ENCODE results near the gene CCDC12.

The CCDC12 gene

DNA sequence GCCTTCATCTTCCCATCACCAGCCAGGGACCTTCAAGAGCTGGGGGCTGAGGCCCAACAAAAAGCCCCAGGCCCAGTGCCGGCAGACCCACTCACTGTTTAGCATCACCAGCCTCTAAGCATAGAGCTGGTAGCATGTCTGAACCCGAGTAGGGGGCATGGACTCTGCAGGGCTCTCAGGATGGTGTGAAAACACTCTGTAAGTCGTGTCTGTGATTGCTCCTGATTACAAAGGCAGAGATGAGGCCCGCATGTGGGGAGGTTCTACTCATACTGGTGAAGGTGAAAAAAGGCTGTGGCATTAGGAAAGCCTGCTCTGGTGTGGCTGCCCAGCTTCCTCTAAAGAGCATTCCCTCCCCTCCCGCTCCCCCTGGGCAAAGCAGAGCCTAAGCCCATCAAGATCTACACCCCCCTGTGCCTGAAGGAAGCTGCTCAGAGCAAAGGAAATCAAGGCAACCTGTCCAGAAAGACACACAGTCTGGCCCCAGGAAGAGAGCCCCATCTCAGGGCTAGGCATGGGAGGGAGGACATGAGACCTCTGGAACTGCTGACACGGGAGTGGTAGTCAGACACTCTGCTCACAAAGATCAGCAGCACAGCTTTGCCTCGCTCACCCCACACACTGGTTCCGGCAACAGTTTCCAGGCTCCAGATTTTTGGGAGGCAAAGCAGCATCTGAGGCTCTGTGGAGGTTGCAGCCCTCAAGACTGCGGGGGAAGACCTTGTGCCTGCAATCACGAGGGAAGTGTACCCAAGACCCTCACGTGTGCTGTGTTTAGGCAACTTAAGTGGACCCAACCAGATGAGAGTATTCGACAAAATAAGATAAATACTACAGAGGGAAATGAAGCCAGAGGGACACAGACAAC lies 36.7 kb downstream of the CCDC12 start:
- Histone ChIP-seq H3K27me3 (ENCODE audit: control insufficient read depth, insufficient read depth, low read length) (no peaks in the 10 kb centered on the region), H3K4me1 (ENCODE audit: control insufficient read depth, insufficient read depth, low read length) (peaks cover 39% of the 10 kb centered on the region), H3K9me3 (ENCODE audit: control insufficient read depth, insufficient read depth, low read depth, low read length) (no peaks in the 10 kb centered on the region), H3K9ac (ENCODE audit: low read length) (no peak overlapping the region), H3K27ac (ENCODE audit: low read depth, low read length) (no peak overlapping the region), H3K36me3 (ENCODE audit: control insufficient read depth, insufficient read depth, low read length) (peaks cover 61% of the 10 kb centered on the region), H3K4me3 (ENCODE audit: low read depth, low read length) (no peak overlapping the region)

DNA sequence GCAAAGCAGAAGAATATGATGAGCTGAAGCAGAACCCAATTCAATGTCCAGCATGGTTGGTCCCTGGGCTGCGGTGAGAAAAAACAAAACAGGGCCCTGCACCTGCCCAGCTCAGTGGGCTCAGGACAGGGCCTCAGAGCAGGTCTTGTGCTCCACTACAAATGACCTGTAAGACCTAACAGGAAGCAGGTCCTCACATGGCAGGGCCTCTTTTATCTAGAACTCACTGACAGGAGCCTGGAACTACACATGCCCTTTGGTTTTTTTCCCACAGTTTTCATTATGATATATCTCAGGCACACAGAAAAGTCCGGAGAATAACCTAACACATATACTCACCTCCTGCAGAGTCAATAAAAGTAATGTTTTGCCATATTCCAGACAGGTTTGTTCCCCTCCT lies 38.4 kb downstream of the CCDC12 start:
- H3K27ac ChIP-seq (ENCODE audit: low read depth, low read length): no peak overlapping the region
- peaks cover 35% of the 10 kb centered on the region for H3K4me1 ChIP-seq (ENCODE audit: control insufficient read depth, insufficient read depth, low read length)
- H3K27me3 ChIP-seq (ENCODE audit: control insufficient read depth, insufficient read depth, low read length): no peaks in the 10 kb centered on the region
- H3K36me3 ChIP-seq (ENCODE audit: control insufficient read depth, insufficient read depth, low read length): peaks cover 66% of the 10 kb centered on the region
- H3K9me3 ChIP-seq (ENCODE audit: control insufficient read depth, insufficient read depth, low read depth, low read length): no peaks in the 10 kb centered on the region
- H3K4me3 ChIP-seq (ENCODE audit: low read depth, low read length): no peak overlapping the region
- H3K9ac ChIP-seq (ENCODE audit: low read length): no peak overlapping the region

DNA sequence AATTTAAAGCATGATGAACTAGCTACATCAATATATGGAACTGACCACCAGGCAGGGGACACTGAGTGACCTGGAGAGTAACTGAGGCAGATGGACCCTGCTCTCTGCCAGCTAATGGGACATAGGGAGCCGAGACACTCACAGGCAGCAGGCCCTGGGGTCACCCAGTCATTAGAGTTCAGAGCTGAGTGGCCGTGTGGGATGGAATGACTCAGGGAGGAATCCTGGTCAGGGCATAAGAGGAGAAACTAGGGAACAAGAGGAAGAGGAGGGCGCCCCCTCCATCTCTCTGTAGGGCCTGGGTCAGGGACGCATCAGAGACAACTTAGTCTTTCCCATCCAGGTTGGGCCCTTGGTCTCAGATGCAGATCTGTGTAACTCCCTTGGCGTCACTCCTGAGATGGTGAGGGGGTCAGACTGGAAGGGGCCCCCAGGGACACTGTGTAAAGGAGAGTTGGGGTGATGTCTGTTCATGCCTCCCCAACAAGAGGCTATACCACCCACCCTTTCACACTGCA lies 39.8 kb downstream of the CCDC12 start:
- Histone ChIP-seq H3K9ac (ENCODE audit: low read length) (no peak overlapping the region), H3K4me1 (ENCODE audit: control insufficient read depth, insufficient read depth, low read length) (peaks cover 41% of the 10 kb centered on the region)

DNA sequence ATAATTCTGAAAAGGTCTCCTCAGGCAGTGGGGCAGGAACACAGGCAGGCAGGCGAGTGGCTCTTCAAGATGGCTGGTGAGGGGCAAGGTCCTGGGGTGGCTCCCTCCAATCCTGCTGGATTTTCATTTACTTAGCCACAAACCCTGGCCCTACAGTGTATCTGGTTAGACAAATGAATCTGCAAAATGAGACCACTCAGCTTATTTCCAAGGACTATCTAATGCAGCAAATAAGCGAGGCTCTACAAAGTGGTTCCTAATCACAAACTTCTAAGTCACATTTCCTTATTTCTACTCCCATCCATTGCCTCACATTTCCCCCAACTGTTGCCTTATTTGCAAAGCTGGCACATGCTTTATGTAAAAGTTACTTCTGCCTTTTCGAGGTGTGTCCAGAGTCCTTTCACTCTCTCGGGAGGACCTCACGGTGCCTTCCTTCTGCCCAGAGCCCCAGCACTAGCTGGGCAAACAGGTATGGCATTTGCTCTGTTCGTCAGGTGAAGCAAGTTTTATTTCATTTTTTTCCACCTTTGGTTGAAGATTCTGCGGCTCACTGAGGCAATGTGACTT lies 40.5 kb downstream of the CCDC12 start:
- Histone ChIP-seq H3K27ac (ENCODE audit: low read depth, low read length) (peak overlapping the region; percentile 41; the same call in 1 of the 2 replicates), H3K27me3 (ENCODE audit: control insufficient read depth, insufficient read depth, low read length) (no peaks in the 10 kb centered on the region), H3K9me3 (ENCODE audit: control insufficient read depth, insufficient read depth, low read depth, low read length) (no peaks in the 10 kb centered on the region), H3K4me1 (ENCODE audit: control insufficient read depth, insufficient read depth, low read length) (peaks cover 48% of the 10 kb centered on the region), H3K4me3 (ENCODE audit: low read depth, low read length) (no peak overlapping the region), H3K36me3 (ENCODE audit: control insufficient read depth, insufficient read depth, low read length) (peaks cover 61% of the 10 kb centered on the region), H3K9ac (ENCODE audit: low read length) (peak overlapping the region; percentile 5)

More for the DNA sequence above, 39.8 kb downstream of the CCDC12 start:
- H3K4me3 ChIP-seq (ENCODE audit: low read depth, low read length): no peak overlapping the region
- peaks cover 62% of the 10 kb centered on the region for H3K36me3 ChIP-seq (ENCODE audit: control insufficient read depth, insufficient read depth, low read length)
- no peaks in the 10 kb centered on the region for H3K9me3 ChIP-seq (ENCODE audit: control insufficient read depth, insufficient read depth, low read depth, low read length)
- no peaks in the 10 kb centered on the region for H3K27me3 ChIP-seq (ENCODE audit: control insufficient read depth, insufficient read depth, low read length)
- H3K27ac ChIP-seq (ENCODE audit: low read depth, low read length): no peak overlapping the region

DNA sequence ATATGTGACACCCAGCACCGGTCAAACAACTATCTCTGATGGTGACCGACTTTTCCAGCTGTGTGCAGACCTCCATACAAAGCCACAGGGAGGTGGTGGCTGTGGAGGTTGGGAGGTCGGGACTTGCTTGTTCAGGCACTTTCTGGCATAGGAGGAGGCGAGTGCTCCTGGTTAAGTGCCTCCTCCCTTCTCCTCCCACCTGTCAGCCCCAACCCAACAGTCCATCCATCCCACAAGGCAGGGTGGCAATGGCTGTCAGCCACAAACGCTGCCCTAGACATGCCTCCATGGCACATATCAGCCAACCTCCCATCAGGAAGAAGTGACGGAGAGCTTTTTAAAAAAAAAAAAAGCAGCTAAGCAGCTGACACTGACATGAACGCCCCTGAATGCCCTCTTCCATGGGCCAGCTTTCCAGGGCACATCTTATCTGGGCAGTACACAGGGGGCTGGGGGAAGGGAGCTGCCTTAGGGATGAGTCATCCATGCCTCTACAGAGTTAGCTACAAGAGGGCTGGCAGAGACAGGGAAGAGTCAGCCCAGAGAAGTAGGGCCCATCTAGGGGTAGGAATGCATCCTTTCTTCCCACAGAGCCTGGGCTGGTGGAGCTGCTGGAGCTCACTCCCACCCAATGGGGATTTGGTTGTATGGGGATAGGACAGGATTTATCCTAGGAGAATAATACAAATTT lies 41.2 kb downstream of the CCDC12 start:
- H3K4me1 ChIP-seq (ENCODE audit: control insufficient read depth, insufficient read depth, low read length): peaks cover 54% of the 10 kb centered on the region

DNA sequence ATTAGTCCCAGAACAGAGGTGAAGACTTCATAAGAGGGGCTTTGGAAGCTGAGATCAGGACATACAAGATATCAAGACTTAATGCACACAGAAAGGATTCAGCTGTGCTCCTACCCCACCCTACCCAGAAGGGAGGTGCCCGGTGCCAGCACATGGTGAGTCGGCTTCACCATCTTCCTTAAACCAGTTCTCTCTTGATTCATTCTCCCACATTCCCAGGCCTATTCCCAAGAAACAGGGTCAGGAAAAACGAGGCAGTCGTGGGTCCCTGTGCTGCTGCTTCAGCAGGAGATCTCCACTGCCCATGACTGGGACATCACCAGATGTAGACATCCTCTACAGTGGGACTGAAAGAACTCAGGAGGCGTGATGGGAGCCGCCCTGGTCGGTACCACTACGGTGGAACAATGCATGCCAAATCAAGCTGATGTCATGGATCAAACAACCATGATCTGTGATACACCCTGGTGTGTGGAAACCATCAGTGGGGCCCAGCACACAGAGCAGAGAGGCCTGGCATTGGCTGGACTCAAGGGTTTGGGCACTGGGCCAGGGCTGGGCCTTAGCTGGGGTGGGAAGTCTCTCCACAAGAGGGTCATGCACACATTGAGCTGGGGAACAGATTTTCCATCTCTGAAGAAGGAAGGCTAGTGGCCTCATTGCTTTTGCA lies 41.9 kb downstream of the CCDC12 start:
- Histone ChIP-seq H3K4me3 (ENCODE audit: low read depth, low read length) (no peak overlapping the region), H3K4me1 (ENCODE audit: control insufficient read depth, insufficient read depth, low read length) (peaks cover 54% of the 10 kb centered on the region)

More for the DNA sequence above, 41.2 kb downstream of the CCDC12 start:
- no peak overlapping the region for H3K9ac ChIP-seq (ENCODE audit: low read length)
- H3K36me3 ChIP-seq (ENCODE audit: control insufficient read depth, insufficient read depth, low read length): peaks cover 54% of the 10 kb centered on the region
- H3K9me3 ChIP-seq (ENCODE audit: control insufficient read depth, insufficient read depth, low read depth, low read length): no peaks in the 10 kb centered on the region
- H3K4me3 ChIP-seq (ENCODE audit: low read depth, low read length): peak overlapping the region; percentile 31; the same call in 1 of the 2 replicates
- peak overlapping the region; percentile 41; the same call in 1 of the 2 replicates for H3K27ac ChIP-seq (ENCODE audit: low read depth, low read length)
- H3K27me3 ChIP-seq (ENCODE audit: control insufficient read depth, insufficient read depth, low read length): no peaks in the 10 kb centered on the region

DNA sequence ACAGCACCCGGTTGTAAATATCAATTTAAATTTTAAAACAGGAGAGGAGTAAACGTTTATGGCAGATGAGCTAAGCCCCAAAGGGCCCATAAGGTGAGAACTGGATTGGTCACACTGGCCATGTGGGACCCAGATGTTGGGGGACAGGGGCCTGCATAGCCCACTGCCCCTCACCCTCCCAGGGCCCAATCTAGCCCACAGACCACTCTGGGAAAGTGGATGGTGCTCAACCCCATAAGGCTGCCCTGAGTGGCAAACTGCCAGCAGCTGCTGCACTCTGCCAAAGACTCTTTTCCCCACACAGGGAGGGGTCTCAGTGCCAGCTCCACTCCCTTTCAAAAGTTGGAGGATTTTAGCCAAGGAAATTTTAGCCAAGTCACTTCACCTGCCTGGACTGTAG lies 42.5 kb downstream of the CCDC12 start:
- Histone ChIP-seq H3K27ac (ENCODE audit: low read depth, low read length) (peak overlapping the region; percentile 39; the same call in 1 of the 2 replicates), H3K27me3 (ENCODE audit: control insufficient read depth, insufficient read depth, low read length) (no peaks in the 10 kb centered on the region), H3K9ac (ENCODE audit: low read length) (no peak overlapping the region), H3K36me3 (ENCODE audit: control insufficient read depth, insufficient read depth, low read length) (peaks cover 41% of the 10 kb centered on the region), H3K4me3 (ENCODE audit: low read depth, low read length) (no peak overlapping the region), H3K9me3 (ENCODE audit: control insufficient read depth, insufficient read depth, low read depth, low read length) (no peaks in the 10 kb centered on the region), H3K4me1 (ENCODE audit: control insufficient read depth, insufficient read depth, low read length) (peaks cover 54% of the 10 kb centered on the region)

More for the DNA sequence above, 41.9 kb downstream of the CCDC12 start:
- H3K9me3 ChIP-seq (ENCODE audit: control insufficient read depth, insufficient read depth, low read depth, low read length): no peaks in the 10 kb centered on the region
- H3K27me3 ChIP-seq (ENCODE audit: control insufficient read depth, insufficient read depth, low read length): no peaks in the 10 kb centered on the region
- peak overlapping the region; percentile 39; the same call in 1 of the 2 replicates for H3K27ac ChIP-seq (ENCODE audit: low read depth, low read length)
- H3K9ac ChIP-seq (ENCODE audit: low read length): no peak overlapping the region
- H3K36me3 ChIP-seq (ENCODE audit: control insufficient read depth, insufficient read depth, low read length): peaks cover 47% of the 10 kb centered on the region

DNA sequence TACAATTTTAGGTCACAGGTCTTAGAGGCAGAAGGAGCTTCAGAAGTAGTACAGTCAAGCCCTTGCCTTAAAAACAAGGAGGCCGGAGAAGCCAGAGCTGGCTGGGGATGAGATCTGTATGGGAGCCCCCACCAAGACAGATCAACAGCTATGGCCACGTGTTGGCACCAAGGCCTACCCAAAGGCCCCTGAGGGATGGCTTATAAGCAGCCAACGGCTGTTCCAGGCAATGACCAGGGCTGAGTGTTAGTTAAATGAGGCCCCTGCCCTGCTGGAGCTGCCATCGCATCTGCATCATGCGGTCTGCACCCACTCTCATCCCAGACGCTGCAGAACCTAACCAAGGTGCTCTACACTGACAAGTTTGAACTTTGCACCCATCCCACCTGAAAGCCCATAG lies 43.3 kb downstream of the CCDC12 start:
- peaks cover 54% of the 10 kb centered on the region for H3K4me1 ChIP-seq (ENCODE audit: control insufficient read depth, insufficient read depth, low read length)
- H3K9ac ChIP-seq (ENCODE audit: low read length): no peak overlapping the region
- H3K27ac ChIP-seq (ENCODE audit: low read depth, low read length): no peak overlapping the region

DNA sequence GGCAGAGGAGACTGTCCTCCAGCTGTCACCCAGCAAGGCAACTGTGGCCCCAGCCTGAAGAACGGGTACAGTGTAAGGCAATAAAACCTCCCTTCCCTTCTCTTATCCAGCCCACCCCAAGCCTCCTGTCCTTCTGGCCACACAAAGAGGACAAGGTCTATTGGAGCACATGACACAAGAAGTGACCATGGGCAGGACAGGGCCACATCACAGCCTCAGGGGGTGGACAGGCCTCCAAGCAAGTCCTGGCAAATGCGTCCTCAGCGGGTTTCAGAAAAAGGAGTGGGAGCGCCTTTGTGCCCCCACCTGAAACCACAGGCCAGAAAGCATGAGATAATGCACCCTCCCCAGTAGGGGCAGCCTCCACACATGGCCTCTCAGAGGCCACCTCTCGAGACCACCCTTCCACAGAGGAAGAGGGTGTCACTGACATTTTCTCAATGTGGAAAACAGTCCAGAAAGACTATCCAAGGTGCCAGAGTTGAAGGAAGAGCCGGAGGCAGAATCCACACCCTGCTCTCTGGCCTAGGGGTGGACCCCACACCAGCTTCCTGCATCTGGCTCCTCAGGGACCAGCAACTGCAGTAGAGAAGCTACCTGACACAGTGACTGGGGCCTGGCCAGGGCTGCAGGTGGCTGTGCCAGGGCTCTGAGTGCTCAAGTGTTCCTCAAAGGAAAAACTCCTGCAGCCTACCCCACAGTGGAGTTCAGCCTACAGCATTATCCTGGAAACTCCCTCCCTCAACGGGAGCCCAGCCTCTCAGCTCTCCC lies 43.9 kb downstream of the CCDC12 start:
- peaks cover 32% of the 10 kb centered on the region for H3K36me3 ChIP-seq (ENCODE audit: control insufficient read depth, insufficient read depth, low read length)
- H3K9ac ChIP-seq (ENCODE audit: low read length): no peak overlapping the region
- H3K27ac ChIP-seq (ENCODE audit: low read depth, low read length): no peak overlapping the region
- H3K4me1 ChIP-seq (ENCODE audit: control insufficient read depth, insufficient read depth, low read length): peaks cover 54% of the 10 kb centered on the region
- H3K9me3 ChIP-seq (ENCODE audit: control insufficient read depth, insufficient read depth, low read depth, low read length): no peaks in the 10 kb centered on the region
- H3K4me3 ChIP-seq (ENCODE audit: low read depth, low read length): no peak overlapping the region
- no peaks in the 10 kb centered on the region for H3K27me3 ChIP-seq (ENCODE audit: control insufficient read depth, insufficient read depth, low read length)

More for the DNA sequence above, 43.3 kb downstream of the CCDC12 start:
- Histone ChIP-seq H3K27me3 (ENCODE audit: control insufficient read depth, insufficient read depth, low read length) (no peaks in the 10 kb centered on the region), H3K36me3 (ENCODE audit: control insufficient read depth, insufficient read depth, low read length) (peaks cover 33% of the 10 kb centered on the region), H3K9me3 (ENCODE audit: control insufficient read depth, insufficient read depth, low read depth, low read length) (no peaks in the 10 kb centered on the region), H3K4me3 (ENCODE audit: low read depth, low read length) (no peak overlapping the region)
